Breast epithelium (tissue), 3 donors: Measurements from ENCODE around the gene HPN.
"Not testable (repeated sequence)": the region's sequence is repeated elsewhere in the genome, so short reads cannot be mapped to it uniquely, and the experiment has no call there.

Experiments used
- POLR2A ChIP-seq: fragments of 450-650 bp; IDR thresholded peaks from one replicate; pipeline ENCODE4 v1.6.1; 2016; ENCODE audit warnings: antibody characterized with exemption, mild to moderate bottlenecking, moderate library complexity
- POLR2AphosphoS5 ChIP-seq, 3 donors: sonication (generic); formaldehyde crosslinking; IDR thresholded peaks; one replicate each; pipeline ENCODE4 v1.6.1; 2017; ENCODE audit warnings: antibody characterized with exemption in 3 of 3
- TF ChIP-seq, protein P1 (sequence below), 3 donors: fragments of 450-650 bp; IDR thresholded peaks; one replicate each; pipeline ENCODE4 v1.5.1; 2016 to 2017; ENCODE audit warnings: antibody characterized with exemption in 3 of 3, mild to moderate bottlenecking in 3 of 3, moderate library complexity in 3 of 3

DNA sequence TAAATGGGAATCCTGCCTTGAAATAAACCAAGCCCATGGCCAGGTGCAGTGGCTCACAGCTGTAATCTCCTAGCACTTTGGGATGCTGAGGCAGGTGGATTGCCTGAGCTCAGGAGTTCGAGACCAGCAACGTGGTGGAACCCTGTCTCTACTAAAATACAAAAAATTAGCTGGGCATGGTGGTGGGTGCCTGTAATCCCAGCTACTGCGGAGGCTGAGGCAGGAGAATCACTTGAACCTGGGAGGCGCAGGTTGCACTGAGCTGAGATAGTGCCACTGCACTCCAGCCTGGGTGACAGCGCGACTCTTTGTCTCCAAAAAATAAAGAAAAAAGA, 35.5 kb upstream of the HPN start:
- TF ChIP-seq, protein P1, sequence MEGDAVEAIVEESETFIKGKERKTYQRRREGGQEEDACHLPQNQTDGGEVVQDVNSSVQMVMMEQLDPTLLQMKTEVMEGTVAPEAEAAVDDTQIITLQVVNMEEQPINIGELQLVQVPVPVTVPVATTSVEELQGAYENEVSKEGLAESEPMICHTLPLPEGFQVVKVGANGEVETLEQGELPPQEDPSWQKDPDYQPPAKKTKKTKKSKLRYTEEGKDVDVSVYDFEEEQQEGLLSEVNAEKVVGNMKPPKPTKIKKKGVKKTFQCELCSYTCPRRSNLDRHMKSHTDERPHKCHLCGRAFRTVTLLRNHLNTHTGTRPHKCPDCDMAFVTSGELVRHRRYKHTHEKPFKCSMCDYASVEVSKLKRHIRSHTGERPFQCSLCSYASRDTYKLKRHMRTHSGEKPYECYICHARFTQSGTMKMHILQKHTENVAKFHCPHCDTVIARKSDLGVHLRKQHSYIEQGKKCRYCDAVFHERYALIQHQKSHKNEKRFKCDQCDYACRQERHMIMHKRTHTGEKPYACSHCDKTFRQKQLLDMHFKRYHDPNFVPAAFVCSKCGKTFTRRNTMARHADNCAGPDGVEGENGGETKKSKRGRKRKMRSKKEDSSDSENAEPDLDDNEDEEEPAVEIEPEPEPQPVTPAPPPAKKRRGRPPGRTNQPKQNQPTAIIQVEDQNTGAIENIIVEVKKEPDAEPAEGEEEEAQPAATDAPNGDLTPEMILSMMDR (IDR thresholded peaks at IDR 0.05): not testable (repeated sequence)
- TF ChIP-seq POLR2A; POLR2AphosphoS5 (IDR thresholded peaks at IDR 0.05): not testable (repeated sequence)
